ENCODE data around the gene PTPRN2.
"Not testable (repeated sequence)": the region's sequence is repeated elsewhere in the genome, so short reads cannot be mapped to it uniquely, and the experiment has no call there.

The PTPRN2 gene

GRCh38 chr7:157565201-157565626, 1022.4 kb downstream of the PTPRN2 start:
- DNase-seq (ENCODE audit: low spot score): no peak
- TF ChIP-seq CTCF (IDR thresholded peaks at IDR 0.05): no peak
- no peak overlapping the region for H3K4me3 ChIP-seq
- H3K27ac ChIP-seq: no peak overlapping the region

GRCh38 chr7:157564517-157565177, 1023.0 kb downstream of the PTPRN2 start:
- no peak for TF ChIP-seq CTCF (IDR thresholded peaks at IDR 0.05)
- no peak overlapping the region for H3K27ac ChIP-seq

GRCh38 chr7:157563467-157564135, 1024.0 kb downstream of the PTPRN2 start:
- not testable (repeated sequence) for DNase-seq (ENCODE audit: low spot score); H3K27ac ChIP-seq; H3K4me3 ChIP-seq

More at GRCh38 chr7:157564517-157565177, 1023.0 kb downstream of the PTPRN2 start:
- no peak overlapping the region for H3K4me3 ChIP-seq
- DNase-seq (ENCODE audit: low spot score): no peak

- H3K27ac ChIP-seq; H3K4me3 ChIP-seq; DNase-seq (ENCODE audit: low spot score): not testable (repeated sequence)
Observed at GRCh38 chr7:157562522-157563398, 1024.9 kb downstream of the PTPRN2 start.

GRCh38 chr7:157561816-157562410, 1025.7 kb downstream of the PTPRN2 start:
- DNase-seq (ENCODE audit: low spot score): no peak

GRCh38 chr7:157561523-157561785, 1026.2 kb downstream of the PTPRN2 start:
- Histone ChIP-seq H3K4me3 (no peak overlapping the region), H3K27ac (no peak overlapping the region)
- no peak for TF ChIP-seq CTCF (IDR thresholded peaks at IDR 0.05)
- no peak for DNase-seq (ENCODE audit: low spot score)

More at GRCh38 chr7:157561816-157562410, 1025.7 kb downstream of the PTPRN2 start:
- Histone ChIP-seq H3K4me3 (no peak overlapping the region), H3K27ac (no peak overlapping the region)
- no peak for TF ChIP-seq CTCF (IDR thresholded peaks at IDR 0.05)

GRCh38 chr7:157560710-157561522, 1026.7 kb downstream of the PTPRN2 start:
- TF ChIP-seq CTCF (IDR thresholded peaks at IDR 0.05): no peak
- no peak overlapping the region for H3K4me3 ChIP-seq
- H3K27ac ChIP-seq: no peak overlapping the region
- DNase-seq (ENCODE audit: low spot score): no peak
